ELR (cell line): Measurements from ENCODE around the gene SORBS1.

Source experiments
- DNase-seq: peaks from one replicate; pipeline ENCODE4 v3.0.0-alpha.2; 2015; ENCODE audit warnings: low read depth

Gene SORBS1

DNA sequence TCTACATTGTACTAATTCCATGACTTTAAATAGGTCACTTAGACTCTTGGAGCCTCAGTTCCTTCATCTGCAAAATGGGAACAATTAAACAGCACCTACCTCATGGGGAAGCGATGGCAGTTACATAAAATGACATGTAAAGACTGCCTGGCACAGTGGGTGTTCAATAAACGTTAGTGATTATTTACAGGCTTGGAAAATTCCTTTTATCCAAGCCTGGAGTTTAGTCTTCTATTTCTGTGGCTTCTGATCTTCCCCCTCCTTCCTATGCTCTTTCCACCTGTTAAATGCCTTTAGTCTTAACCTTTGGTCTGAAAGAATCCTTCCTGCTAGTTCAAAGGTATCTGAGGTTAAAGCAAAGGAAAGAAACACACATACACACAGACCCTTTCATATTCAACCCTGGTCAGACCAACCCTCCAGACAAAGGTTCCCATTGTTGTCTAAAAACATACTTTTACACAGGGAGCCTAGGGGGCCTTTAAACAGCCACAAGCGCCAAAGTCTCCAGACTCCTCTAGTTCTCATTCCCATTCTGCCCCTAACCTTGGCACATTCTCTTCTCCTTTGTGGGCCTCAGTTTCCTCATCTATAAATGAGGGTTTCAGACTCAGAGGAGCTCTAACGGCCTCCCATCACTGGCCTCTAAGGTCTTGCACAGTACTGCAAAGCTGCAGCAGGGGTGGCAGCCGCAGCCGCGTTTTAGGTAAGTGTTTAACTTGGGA lies 21.4 kb downstream of the SORBS1 start:
- DNase-seq = no peak

DNA sequence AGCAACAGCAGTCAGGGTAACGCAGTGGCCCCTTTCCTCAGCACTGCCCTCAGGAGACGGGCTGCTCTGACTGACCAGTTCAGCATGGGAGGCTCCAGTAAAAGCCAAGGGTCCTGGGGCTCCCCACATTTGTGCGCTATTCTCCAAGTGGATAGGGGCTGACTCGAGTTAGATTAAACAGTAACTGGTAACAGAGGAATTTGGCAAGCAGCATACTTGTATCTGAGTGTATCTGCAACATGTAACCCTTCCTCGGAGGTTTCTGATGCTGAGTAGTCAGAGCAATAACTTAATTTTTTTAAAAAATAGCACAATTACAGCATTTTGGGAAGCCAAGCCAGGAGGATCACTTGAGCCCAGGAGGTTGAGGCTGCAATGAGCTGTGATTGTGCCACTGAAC lies 22.8 kb downstream of the SORBS1 start:
- no peak for DNase-seq

DNA sequence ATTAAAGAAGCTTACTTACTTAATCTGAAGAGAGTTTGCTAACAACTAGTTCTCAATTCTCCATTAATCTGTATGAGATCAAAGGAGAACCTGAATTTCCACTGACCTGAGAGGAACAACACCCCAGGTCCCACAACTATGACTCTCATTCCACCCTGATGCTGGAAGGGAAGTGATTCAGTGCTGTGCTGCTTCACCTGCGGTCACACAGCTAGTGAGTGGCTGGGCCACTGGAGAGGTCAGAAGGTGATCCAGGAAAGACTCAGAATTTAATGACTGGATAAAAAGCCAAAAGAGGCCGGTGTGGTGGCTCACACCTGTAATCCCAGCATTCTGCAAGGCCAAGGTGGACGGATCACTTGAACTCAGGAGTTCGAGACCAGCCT lies 23.6 kb downstream of the SORBS1 start:
- DNase-seq = no peak

DNA sequence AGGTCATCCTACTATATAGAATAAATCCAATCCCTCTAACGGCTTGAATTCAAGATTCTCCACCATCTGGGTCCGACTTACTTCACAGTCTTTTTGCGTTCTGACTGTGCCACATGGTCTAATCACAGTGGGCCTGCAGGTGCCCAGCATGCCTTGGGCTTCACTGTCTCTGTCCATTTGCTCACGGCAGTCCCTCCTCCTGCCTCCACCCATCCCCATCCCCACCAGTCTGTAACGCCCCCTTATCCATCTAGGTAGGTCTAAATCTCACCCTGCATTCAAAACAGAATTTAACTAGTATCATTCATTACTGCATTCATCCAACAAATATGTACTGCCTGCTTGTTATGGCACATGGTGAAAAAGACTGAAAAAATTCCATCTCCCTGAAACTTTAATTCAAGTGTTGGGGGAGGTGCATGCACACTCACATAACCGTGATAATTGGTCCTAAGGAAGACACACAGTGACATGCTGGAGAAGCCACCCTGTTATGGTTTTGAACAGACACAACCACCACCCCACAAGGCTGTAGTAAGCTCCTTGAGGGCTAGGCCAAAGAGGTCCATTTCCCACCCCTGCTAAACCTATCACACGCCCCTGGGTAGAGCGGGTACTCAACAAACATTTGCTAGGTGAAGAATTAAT lies 24.2 kb downstream of the SORBS1 start:
- no peak for DNase-seq

DNA sequence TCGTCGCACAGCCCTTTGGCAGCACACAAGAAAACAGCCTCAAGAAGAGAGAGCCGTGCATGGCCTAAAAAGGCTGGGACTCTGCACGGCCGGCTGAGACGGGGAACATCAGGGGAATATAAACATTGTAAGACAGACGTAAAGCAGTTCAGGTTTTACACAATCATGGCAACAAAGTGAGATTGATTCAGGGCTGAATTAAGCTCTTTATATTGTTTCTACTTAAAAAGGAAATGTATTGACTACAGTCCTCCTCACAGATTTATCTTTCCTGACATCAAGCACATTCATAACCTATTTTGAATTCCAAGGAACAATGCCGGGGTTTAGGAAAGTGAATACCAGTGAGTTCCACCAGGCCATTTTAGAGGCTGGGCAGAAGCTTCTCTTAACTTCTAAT lies 25.2 kb downstream of the SORBS1 start:
- DNase-seq = no peak

DNA sequence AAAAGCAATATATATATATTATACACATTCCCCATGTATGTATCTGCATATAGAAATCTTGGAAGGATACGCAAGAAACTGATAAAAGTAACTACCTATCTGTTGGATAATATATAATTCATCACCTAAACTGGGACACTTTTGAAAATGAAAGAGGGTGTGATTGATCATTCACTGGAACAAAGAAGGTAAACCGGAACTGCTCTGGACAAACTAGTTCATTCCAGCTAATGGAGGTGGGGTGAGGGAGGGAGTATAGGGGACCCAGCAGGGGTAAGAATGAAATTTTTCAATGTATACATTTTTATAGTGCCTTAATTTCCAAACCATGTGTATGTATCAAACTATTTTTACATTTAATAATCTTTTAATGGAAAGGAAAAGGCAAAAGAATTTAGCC lies 25.6 kb downstream of the SORBS1 start:
- no peak for DNase-seq

DNA sequence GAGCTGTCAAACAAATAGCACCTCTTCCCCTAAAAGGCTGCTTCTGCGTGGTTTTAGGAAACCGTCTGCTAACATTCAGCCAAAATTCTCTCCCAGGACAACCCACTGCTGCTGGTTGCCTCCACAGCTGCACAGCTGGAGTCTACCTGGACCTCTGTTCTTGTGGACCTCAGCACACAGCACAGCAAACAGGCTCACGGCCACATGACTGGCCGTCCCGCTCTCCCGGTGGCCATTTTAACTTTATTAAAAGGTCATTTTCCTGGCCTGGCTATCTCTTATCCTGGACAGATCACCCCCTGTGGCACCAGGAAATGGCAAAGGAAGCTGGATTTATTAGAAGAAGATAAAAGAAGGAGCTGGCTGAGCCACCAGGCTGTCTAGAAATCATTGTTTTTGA lies 27.6 kb downstream of the SORBS1 start:
- no peak for DNase-seq

DNA sequence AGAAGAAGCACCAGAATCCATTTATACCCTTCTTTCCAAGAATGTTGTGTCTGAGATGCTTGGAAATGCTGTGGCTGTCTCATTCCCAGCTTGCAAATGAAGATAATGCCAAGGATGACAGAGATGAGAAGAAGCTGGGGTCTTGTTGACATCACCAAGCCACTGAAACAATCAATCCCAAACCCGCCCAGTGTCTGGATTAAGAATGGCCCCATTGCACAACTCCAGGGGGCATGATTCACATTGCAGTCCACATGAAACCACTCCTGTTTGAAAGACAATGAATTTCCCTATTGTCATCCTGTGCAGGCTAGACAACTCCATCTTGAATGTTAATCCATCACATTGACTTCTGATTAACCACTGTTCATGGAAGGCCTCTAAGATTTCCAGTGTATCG lies 28.6 kb downstream of the SORBS1 start:
- DNase-seq = no peak

DNA sequence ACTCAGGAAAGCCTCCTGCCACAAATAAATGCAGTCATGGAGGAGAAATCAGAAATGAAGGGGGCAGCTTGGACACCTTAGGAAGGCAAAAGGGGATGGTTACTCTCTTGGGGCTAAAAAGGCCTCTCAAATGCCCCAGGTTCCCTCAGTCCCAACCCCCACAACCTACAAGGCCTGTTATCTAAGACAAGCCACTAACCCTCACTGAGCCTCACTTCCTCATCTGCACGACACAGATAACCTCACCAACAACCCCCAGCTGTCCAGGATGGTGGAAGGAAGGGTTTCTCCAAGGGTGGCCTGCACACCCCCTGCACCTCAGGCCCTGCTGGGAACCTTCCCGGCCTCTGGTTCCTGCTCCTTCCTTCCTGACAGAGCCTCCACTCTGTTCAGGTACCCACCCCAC lies 29.2 kb downstream of the SORBS1 start:
- no peak for DNase-seq

DNA sequence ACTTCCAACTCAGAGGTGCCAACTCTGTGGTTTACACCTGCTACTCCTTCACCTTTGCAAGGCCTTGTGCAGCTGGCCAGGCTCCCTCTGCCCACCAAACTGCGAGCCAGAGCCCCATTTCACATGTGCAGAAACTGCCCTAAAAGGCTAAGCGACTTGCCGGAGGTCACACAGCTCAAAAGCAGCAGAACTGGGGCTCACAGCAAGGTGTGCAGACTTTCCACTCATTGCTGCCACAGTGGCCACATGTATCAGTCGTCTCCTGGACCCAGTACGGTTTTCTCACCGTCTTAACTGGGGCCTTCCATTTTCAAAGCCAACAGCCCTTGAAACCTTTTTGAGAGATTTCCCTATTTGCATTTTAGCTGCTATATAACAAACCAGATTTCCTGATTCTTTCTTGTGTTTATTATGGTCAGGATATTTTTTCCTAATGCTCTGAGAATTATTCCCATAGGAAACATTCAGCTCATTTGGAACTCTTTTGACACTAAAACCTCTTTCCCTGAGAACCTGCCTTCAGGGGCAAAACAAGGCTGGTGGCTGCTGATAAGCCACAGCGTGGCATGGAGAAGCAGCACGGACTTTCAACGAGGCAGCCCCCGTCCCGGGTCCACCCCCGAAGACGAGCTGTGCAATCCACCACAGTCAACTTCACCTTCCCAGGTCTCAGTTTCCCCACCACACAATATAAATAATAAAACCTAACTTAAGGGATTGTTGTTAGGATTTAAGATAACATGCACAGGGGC lies 29.9 kb downstream of the SORBS1 start:
- no peak for DNase-seq

DNA sequence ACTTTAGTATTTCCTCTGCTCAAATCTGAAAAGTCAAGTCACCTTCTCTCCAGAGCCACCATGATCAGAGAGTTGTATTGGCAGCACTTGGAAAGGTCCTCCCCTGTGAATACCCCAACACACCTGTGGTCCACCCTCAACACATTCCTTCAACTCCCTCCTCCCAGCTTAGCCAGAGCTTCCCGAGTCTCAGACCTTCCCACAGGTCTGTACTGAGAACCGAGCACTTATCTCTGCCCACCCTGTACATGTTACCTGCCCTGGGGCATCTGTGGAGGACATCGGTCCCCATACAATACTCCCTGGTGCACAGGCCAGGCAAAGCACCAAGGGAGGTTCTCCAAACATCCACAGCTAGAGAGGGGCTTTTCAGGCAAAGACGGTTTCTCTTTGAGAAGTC lies 30.6 kb downstream of the SORBS1 start:
- no peak for DNase-seq

DNA sequence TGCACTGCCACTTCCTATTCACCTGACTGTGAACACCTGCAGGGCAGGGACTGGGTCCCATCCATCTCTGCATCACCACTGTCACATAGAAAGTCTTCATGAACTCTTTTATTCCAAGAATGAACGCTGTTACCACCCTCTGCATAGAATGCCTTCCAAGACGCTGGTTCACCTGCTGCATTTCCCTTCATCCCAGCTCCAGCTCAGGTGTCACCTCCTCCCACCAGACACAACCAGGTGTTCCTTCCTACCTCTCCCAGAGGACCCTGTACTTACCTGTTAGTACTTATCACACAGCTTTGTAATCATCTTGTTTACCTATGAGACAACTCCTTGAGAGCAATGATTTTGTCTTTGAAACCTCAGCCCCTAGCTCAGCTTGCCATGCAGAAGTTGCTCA lies 31.1 kb downstream of the SORBS1 start:
- DNase-seq = no peak

DNA sequence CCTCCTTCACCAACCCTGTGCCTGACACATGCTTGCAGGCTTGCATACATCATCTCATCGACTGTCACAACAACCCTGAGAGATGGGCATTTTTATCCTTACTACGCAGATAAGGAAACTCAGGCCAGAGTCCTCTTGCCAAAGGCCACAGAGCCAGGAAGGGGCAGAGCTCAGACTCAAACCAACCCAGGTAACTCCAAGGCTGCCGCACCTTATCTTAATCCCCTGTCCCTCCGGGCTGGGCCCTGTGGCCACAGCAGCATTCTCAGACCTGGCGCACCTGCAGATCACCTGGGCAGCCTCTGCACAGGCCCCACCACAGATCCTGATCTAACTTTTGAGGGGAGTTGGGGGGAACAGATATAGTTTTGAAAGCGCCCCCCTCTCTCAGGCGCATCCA lies 35.1 kb downstream of the SORBS1 start:
- no peak for DNase-seq

DNA sequence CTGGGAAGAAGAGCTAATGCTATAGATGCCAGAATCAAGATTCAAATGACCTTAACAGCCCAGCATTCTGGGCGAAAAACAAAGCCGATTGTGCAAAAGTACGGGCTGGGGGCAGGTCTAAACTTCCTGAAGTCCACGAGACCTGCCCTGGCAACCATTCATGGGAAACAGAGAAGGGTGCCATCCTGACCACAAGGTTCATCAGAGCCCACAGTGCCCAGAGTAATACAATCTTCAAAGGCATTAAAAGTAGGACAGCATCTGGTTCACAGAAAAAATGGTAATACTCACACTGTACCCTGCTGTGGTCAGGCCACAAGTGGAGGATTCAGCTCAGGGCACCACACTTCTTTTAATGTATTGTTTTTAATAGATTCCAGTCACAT lies 36.1 kb downstream of the SORBS1 start:
- DNase-seq = no peak

DNA sequence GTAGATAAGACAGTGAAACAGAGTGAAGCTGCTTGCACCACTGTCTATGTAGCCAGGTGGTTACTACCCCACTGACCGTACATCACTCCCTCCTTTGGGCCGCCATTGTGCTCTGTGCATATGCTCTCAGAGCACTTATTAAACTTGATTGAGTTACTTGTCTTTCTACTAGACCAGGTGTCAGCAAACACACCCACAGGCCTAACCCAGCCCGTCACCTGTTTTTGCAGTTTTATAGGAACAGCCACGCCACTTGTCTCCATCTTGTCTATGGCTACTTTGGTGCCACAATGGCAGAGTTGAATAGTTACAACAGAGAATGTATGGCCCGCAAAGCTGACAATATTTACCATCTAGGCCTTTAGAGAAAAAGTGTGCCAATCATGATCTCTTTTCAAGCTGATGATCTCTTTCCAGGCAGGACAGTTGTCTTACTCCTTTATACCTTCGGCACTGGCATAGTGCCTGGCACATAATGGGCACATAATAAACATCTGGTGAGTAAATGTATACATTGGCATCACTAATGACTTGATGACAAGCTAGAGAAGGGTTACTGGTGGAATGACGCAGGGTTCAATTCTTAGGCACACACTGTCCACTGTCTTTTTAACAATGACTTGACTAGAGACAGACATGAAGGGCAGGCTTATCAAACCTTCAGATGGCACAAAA lies 36.7 kb downstream of the SORBS1 start:
- no peak for DNase-seq

DNA sequence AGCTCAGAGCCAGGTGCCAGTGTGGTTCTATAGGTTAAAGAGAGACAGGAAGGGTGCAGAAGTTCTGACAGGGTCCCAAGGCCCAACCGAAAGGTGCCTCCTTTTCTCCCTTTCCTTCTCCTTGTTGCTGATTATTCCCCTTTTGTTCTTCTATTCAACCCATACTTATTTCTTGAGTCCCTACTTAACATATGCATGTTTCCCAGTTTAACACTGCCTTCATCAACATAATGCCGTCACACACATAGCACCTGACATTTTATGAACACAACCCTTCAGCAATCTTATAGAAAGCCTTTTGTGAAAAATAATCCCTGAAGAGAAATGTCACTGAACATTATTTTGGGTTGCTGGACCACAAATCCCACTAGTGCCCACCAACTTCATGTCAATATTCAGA lies 39.1 kb downstream of the SORBS1 start:
- DNase-seq = no peak

DNA sequence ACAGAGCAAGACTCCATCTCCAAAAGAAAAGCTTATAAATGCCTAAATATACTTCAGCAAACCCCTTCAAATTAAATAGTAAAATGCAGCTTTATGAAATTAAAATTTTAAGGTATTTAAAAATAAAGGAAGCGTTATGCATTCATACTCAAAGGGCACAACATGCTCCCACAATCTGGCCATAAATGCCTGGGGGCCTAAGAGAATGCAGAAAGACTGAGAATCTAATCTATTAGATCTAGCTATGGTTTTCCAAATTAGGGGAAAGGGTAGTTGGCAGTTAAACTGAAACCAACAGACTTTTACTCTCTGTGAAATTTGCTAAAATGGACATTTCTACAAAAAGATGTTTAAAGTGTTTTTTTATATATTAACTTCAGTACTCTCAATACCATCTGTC lies 40.6 kb downstream of the SORBS1 start:
- no peak for DNase-seq

DNA sequence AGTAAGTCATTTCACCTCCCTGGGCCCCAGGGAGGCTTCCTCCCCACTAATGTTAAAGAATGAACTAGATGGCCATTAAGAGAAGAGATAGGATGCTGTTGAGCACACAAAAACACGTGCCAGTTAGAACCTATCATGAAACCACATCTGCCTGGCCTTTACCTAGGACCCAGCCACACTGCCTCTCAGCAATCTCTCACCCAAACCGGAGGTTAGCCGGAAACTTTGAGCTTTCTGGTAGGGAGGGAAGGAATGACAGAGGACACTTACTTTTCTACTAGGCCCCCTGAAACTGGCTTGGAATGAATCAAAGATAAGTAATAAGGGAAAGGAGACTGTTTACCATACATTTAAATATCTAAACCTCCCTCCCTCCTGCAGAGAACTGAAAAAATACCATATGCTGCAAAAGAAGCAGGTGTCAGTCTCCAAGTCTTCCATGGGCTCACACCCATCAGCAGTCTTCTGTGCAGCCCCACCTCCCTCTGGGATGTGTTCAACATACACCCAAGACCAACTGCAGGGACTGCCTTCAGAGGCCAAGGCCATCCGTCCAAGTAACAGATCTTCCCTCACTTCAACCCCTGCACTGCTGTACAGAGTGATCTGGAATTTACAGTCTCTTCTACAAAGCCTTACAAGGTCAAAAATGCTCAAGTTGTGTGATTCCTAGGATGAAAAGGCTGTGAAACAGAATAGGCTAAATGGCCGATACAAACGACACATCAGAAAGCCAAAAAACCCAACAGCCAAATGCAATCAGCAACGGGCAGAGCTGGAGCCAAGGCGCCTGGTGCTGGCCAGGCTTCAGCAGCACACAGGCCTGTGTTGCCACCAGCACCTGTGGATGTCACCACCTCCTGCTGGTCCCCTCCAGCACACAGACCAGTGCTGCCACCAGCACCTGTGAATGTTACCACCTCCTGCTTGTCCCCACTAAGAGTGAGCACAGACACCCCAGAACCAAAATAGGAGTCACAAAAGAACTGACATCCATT lies 42.4 kb downstream of the SORBS1 start:
- DNase-seq = no peak

DNA sequence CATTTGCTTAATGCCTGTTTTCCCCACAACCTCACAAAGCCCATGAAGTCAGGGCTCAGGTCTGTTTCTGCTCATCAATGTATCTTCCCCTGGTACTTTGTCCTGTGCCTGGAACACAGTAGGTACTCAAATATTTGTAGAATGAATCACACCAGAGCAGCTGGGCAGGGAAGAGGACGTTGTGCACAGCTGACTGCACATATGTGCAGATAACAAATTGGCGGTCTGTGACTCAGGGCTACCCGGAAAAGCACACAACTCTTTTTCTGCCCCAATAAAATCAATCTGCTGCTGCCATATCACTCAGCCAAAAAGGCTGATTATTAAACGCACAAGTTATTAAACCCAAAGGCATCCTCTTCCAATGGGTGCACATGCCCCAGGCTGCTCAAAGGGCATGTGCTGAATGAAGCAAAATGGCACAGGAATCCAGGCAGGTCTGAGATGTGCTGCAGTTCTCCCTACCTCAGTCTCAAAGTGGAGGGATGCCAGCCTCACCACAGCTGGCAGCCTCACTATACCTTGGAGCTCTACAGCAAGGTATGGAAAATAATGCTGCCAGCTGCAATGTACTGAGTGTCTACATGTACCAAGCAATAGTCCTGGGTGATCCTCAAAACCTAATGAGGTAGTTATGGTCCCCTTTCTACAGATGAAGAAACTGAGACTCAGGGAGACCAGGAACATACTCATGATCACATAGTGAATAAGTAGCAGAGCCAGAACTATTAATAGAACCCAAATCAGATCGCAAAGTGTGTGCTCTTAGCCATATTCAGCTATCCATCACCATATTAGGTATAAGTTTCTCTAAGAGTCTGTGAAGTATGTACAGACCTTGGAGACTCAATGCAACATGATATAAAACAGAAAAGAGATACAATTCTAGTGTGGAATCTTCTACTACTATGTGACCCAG lies 43.4 kb downstream of the SORBS1 start:
- peak; percentile 24 for DNase-seq

DNA sequence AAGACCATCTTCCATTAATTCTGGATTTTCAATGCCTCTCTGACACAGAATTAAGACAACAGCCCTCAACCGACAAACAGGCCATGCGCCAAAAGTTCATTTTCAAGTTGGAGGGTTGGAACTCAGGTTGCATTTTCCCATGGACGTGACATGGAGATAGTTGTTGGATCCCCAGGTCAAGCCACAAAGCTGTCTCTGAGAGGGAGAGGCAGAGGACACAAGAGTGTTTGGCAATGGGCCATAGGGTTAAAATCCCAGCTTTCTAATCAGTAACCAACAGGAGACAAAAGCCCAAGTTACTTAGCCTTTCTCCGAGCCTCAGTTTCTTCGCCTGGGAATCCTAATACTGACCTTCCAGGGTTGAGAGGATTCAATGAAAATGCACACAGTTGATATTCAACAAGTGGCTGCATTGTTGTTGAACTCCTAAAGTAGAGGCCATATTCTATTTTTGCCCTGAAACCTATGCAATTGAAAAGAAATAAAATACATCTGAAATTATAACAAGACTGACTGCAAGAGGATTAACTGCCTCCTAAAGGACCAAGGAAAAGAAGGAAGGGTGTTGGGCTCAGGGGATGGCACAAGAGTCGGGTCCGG lies 44.3 kb downstream of the SORBS1 start:
- no peak for DNase-seq
